PC-9 (cell line): ENCODE results near the gene ALPP.

ENCODE experiments used
- CTCF ChIP-seq: fragments of 200-600 bp; sonication (generic); conservative IDR thresholded peaks from 2 replicates; pipeline ENCODE4 v1.6.1; 2017; ENCODE audit warnings: mixed run types, antibody characterized with exemption, mild to moderate bottlenecking, moderate library complexity
- EZH2 ChIP-seq: fragments of 200-600 bp; sonication (generic); IDR thresholded peaks from 2 replicates; pipeline ENCODE4 v1.8.0; 2017; ENCODE audit warnings: antibody characterized with exemption, low read depth

GRCh38 chr2:232386740-232387450 is 8.3 kb downstream of the ALPP start:
- no peak for TF ChIP-seq CTCF
- no peak for TF ChIP-seq EZH2
